ENCODE results near the gene GOLGA1. TPM values are rescaled to one million over a fixed set of nuclear protein-coding genes. Genes with fewer than 3 reads are reported as not detected.
A peak's percentile ranks its signal among the peaks of the same experiment; 100 is the strongest.

GOLGA1 gene
- total and polyA plus RNA-seq, 10 of the 15 experiments (the other 5 are each of a cell fraction or from before 2014, with no cell fraction given), result 2.9 to 14.1 (median 8.1) TPM

DNA sequence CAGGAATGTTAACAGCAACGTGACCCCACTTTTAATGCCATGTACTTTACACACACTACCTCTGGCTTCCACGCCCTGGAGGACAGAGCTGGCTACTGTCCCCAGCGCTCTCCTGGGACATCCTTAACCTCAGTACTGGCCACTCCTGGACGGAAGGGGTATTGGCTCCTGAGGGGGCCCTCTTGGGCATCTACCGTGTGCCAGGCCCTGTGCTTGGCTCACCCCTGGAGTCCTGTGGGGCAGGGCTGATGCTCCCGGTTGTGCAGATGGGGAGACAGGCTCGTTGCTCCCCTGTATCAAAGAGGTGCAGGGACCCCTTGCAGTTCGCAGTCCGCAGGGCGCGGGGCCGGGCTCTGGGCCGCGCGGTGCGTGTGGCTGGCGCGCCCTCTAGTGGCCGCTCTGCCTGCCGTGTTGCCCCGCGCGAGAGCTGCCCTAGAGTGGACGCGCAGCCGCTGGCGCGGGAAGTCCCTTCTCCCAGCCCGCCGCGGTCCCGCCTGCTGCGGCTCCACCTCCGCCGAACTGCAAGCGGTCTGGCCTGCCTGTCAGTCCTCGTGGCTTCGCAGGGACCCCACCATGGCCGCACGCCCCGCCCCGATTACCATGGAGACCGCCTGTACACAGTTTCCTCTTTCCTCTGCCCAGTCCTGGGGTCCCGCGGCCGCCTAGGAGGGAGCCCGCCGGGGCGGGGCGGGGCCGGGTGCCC is 87.9 kb downstream of the GOLGA1 start, which contains the start of gene WDR38 (continued):
- TF ChIP-seq, protein P1, sequence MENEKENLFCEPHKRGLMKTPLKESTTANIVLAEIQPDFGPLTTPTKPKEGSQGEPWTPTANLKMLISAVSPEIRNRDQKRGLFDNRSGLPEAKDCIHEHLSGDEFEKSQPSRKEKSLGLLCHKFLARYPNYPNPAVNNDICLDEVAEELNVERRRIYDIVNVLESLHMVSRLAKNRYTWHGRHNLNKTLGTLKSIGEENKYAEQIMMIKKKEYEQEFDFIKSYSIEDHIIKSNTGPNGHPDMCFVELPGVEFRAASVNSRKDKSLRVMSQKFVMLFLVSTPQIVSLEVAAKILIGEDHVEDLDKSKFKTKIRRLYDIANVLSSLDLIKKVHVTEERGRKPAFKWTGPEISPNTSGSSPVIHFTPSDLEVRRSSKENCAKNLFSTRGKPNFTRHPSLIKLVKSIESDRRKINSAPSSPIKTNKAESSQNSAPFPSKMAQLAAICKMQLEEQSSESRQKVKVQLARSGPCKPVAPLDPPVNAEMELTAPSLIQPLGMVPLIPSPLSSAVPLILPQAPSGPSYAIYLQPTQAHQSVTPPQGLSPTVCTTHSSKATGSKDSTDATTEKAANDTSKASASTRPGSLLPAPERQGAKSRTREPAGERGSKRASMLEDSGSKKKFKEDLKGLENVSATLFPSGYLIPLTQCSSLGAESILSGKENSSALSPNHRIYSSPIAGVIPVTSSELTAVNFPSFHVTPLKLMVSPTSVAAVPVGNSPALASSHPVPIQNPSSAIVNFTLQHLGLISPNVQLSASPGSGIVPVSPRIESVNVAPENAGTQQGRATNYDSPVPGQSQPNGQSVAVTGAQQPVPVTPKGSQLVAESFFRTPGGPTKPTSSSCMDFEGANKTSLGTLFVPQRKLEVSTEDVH (IDR thresholded peaks at IDR 0.05; ENCODE audit: low read depth, partially characterized antibody), result no peak
- TF ChIP-seq HDAC2 (IDR thresholded peaks at IDR 0.05) (no peak), EED (IDR thresholded peaks at IDR 0.05; ENCODE audit: low read depth) (no peak), SUZ12 (IDR thresholded peaks at IDR 0.05; ENCODE audit: unreplicated experiment) (no peak), STAT3 (IDR thresholded peaks at IDR 0.05; ENCODE audit: low read depth, low read length) (no peak), BCL11A (IDR thresholded peaks at IDR 0.05; ENCODE audit: low read depth, low read length) (no peak), ZSCAN29 (IDR thresholded peaks at IDR 0.05) (no peak), SPI1 (IDR thresholded peaks at IDR 0.05; ENCODE audit: borderline replicate concordance, insufficient read depth, low read depth, low read length) (no peak), HDGF (IDR thresholded peaks at IDR 0.05) (no peak), HDAC6 (IDR thresholded peaks at IDR 0.05; ENCODE audit: unreplicated experiment) (no peak), ZBED1 (IDR thresholded peaks at IDR 0.05; ENCODE audit: borderline replicate concordance) (no peak), POLR2A (IDR thresholded peaks at IDR 0.05; ENCODE audit: low read depth, low read length) (no peak), ESRRA (IDR thresholded peaks at IDR 0.05; ENCODE audit: low read length) (peak; percentile 66; the same call in 1 of the 2 replicates), SMAD1 (IDR thresholded peaks at IDR 0.05; ENCODE audit: low read depth, partially characterized antibody) (no peak), NFIC (IDR thresholded peaks at IDR 0.05; ENCODE audit: low read depth, low read length) (no peak), EP300 (IDR thresholded peaks at IDR 0.05; ENCODE audit: borderline replicate concordance in 1 of 2, control insufficient read depth in 1 of 2, low read depth in 2 of 2, low read length in 2 of 2) (no peak), JUNB (IDR thresholded peaks at IDR 0.05) (no peak)
- TF ChIP-seq, protein P2, sequence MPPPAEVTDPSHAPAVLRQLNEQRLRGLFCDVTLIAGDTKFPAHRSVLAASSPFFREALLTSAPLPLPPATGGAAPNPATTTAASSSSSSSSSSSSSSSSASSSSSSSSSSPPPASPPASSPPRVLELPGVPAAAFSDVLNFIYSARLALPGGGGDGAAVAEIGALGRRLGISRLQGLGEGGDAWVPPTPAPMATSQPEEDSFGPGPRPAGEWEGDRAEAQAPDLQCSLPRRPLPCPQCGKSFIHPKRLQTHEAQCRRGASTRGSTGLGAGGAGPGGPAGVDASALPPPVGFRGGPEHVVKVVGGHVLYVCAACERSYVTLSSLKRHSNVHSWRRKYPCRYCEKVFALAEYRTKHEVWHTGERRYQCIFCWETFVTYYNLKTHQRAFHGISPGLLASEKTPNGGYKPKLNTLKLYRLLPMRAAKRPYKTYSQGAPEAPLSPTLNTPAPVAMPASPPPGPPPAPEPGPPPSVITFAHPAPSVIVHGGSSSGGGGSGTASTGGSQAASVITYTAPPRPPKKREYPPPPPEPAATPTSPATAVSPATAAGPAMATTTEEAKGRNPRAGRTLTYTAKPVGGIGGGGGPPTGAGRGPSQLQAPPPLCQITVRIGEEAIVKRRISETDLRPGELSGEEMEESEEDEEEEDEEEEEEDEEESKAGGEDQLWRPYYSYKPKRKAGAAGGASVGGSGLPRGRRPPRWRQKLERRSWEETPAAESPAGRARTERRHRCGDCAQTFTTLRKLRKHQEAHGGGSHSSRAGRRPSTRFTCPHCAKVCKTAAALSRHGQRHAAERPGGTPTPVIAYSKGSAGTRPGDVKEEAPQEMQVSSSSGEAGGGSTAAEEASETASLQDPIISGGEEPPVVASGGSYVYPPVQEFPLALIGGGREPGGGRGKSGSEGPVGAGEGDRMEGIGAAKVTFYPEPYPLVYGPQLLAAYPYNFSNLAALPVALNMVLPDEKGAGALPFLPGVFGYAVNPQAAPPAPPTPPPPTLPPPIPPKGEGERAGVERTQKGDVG (CRISPR knock-in tag; IDR thresholded peaks at IDR 0.05), result no peak
- TF ChIP-seq, protein P3, sequence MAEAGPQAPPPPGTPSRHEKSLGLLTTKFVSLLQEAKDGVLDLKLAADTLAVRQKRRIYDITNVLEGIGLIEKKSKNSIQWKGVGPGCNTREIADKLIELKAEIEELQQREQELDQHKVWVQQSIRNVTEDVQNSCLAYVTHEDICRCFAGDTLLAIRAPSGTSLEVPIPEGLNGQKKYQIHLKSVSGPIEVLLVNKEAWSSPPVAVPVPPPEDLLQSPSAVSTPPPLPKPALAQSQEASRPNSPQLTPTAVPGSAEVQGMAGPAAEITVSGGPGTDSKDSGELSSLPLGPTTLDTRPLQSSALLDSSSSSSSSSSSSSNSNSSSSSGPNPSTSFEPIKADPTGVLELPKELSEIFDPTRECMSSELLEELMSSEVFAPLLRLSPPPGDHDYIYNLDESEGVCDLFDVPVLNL (IDR thresholded peaks at IDR 0.05; ENCODE audit: low read depth, low read length), result no peak
- TF ChIP-seq, protein P4, sequence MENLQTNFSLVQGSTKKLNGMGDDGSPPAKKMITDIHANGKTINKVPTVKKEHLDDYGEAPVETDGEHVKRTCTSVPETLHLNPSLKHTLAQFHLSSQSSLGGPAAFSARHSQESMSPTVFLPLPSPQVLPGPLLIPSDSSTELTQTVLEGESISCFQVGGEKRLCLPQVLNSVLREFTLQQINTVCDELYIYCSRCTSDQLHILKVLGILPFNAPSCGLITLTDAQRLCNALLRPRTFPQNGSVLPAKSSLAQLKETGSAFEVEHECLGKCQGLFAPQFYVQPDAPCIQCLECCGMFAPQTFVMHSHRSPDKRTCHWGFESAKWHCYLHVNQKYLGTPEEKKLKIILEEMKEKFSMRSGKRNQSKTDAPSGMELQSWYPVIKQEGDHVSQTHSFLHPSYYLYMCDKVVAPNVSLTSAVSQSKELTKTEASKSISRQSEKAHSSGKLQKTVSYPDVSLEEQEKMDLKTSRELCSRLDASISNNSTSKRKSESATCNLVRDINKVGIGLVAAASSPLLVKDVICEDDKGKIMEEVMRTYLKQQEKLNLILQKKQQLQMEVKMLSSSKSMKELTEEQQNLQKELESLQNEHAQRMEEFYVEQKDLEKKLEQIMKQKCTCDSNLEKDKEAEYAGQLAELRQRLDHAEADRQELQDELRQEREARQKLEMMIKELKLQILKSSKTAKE (IDR thresholded peaks at IDR 0.05; ENCODE audit: low read depth, poor library complexity, severe bottlenecking), result no peak
- TF ChIP-seq, protein P5, sequence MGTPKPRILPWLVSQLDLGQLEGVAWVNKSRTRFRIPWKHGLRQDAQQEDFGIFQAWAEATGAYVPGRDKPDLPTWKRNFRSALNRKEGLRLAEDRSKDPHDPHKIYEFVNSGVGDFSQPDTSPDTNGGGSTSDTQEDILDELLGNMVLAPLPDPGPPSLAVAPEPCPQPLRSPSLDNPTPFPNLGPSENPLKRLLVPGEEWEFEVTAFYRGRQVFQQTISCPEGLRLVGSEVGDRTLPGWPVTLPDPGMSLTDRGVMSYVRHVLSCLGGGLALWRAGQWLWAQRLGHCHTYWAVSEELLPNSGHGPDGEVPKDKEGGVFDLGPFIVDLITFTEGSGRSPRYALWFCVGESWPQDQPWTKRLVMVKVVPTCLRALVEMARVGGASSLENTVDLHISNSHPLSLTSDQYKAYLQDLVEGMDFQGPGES (IDR thresholded peaks at IDR 0.05), result no peak
